SJCRH30 (cell line): Measurements from ENCODE around the gene OGDH. TPM values are rescaled to one million over a fixed set of nuclear protein-coding genes. Genes with fewer than 3 reads are reported as not detected.
A peak's percentile ranks its signal among the peaks of the same experiment; 100 is the strongest.
"Not testable (repeated sequence)": the region's sequence is repeated elsewhere in the genome, so short reads cannot be mapped to it uniquely, and the experiment has no call there.

Experiments
- DNase-seq, 2 experiments: peaks; one replicate each; pipeline ENCODE4 v3.0.0-alpha.2; 2015 to 2020
- H3K27ac ChIP-seq: fragments of 250-450 bp; sonication (Bioruptor Pico); 2 replicates; pipeline ENCODE4 v1.5.1; 2020; ENCODE audit warnings: mild to moderate bottlenecking, moderate library complexity
- H3K27me3 ChIP-seq: fragments of 250-450 bp; sonication (Bioruptor Pico); 2 replicates; pipeline ENCODE4 v1.5.1; 2020; ENCODE audit warnings: mild to moderate bottlenecking, moderate library complexity
- H3K36me3 ChIP-seq: fragments of 250-450 bp; sonication (Bioruptor Pico); 2 replicates; pipeline ENCODE4 v1.5.1; 2020; ENCODE audit warnings: mild to moderate bottlenecking, moderate library complexity
- H3K4me1 ChIP-seq: fragments of 250-450 bp; sonication (Bioruptor Pico); 2 replicates; pipeline ENCODE4 v1.5.1; 2020; ENCODE audit warnings: mild to moderate bottlenecking, moderate library complexity
- H3K4me3 ChIP-seq: fragments of 250-450 bp; sonication (Bioruptor Pico); 2 replicates; pipeline ENCODE4 v1.5.1; 2020; ENCODE audit warnings: mild to moderate bottlenecking, moderate library complexity
- H3K9me3 ChIP-seq: fragments of 250-450 bp; sonication (Bioruptor Pico); replicated peaks from 2 replicates; pipeline ENCODE4 v1.5.1; 2020; ENCODE audit warnings: mild to moderate bottlenecking, moderate library complexity
- total RNA-seq: library from RNA; depleted of rRNA; stranded (reverse); fragments of >200 nt; shearing (Covaris generic); gene quantifications from 2 replicates; pipeline ENCODE4 v1.2.3, GENCODE V29; 2014

Gene OGDH
- total RNA-seq, 1 experiment from 2014 or later, result 37.8 TPM

DNA sequence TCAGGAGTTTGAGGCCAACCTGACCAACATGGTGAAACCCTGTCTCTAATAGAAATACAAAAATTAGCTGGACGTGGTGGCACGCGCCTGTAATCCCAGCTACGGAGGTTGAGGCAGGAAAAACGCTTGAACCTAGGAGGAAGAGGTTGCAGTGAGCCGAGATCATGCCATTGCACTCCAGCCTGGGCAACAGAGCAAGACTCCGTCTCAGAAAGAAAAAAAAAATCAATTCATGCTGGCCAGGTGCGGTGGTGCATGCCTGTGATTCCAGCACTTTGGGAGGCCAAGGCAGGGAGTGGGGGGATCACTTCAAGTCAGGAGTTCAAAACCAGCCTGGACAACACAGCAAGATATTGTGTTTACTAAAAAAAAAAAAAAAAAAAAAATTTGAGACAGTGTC is 9.2 kb upstream of the OGDH start:
- H3K27me3 ChIP-seq, H3K36me3 ChIP-seq, H3K27ac ChIP-seq, DNase-seq, H3K4me1 ChIP-seq, H3K9me3 ChIP-seq, H3K4me3 ChIP-seq: not testable (repeated sequence)

GRCh38 chr7:44599222-44599621 is 7.2 kb upstream of the OGDH start:
- H3K4me1 ChIP-seq, result no peaks in the 10 kb centered on the region
- no peak overlapping the region for H3K4me3 ChIP-seq
- no peaks in the 10 kb centered on the region for H3K27me3 ChIP-seq
- H3K9me3 ChIP-seq, result no peaks in the 10 kb centered on the region
- DNase-seq, result no peak
- no peak overlapping the region for H3K27ac ChIP-seq
- H3K36me3 ChIP-seq, result no peaks in the 10 kb centered on the region

- Histone ChIP-seq H3K27me3 (no peaks in the 10 kb centered on the region), H3K4me1 (peaks cover 3% of the 10 kb centered on the region), H3K4me3 (no peak overlapping the region), H3K36me3 (no peaks in the 10 kb centered on the region), H3K9me3 (no peaks in the 10 kb centered on the region), H3K27ac (no peak overlapping the region)
- no peak for DNase-seq
Measured at GRCh38 chr7:44602576-44602910, 3.9 kb upstream of the OGDH start.

DNA sequence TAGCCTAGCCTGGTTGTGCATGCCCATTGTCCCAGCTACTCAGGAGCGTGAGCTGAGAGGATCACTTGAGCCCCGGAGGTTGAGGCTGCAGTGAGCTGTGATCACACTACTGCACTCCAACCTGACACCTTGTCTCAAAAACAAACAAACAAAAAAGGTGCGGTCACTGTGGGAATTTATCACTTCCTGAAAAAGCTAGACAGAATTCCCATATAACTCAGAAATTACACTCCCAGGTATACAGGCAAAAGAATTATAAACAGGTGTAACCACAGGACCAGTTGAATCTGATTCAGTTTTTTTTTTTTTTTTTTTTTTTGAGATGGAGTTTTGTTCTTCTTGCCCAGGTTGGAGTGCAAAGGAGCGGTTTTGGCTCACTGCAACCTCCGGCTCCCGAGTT is 3.2 kb upstream of the OGDH start:
- Histone ChIP-seq H3K27ac (no peak overlapping the region), H3K27me3 (no peaks in the 10 kb centered on the region), H3K36me3 (0 out of 2 replicates have a peak, but pooled peaks cover 3% of the 10 kb centered on the region), H3K9me3 (no peaks in the 10 kb centered on the region), H3K4me1 (peaks cover 8% of the 10 kb centered on the region), H3K4me3 (no peak overlapping the region)
- DNase-seq, result no peak

DNA sequence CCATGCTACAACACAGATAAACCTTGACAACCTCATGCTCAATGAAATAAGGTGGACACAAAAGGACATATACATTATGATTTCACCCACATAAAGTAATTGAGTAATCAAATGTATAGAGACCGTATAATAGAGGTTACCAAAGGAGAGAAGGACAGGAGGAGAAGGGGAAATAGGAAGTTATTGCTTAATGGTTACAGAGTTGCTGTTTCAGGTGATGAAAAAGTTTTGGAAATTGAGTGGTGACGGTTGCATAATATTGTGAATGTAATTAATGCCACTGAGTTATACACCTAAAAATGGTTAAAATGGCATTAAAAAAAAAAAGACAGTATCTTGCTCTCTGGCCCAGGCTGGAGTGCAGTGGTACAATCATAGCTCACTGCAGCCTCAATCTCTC is 1.5 kb upstream of the OGDH start:
- Histone ChIP-seq H3K4me1 (peaks cover 12% of the 10 kb centered on the region), H3K27me3 (no peaks in the 10 kb centered on the region), H3K27ac (no peak overlapping the region), H3K36me3 (0 out of 2 replicates have a peak, but pooled peaks cover 3% of the 10 kb centered on the region), H3K9me3 (no peaks in the 10 kb centered on the region), H3K4me3 (no peak overlapping the region)
- DNase-seq, result no peak

- Histone ChIP-seq H3K36me3 (0 out of 2 replicates have a peak, but pooled peaks cover 3% of the 10 kb centered on the region), H3K27me3 (no peaks in the 10 kb centered on the region), H3K27ac (peak overlapping the region; percentile 65), H3K9me3 (no peaks in the 10 kb centered on the region), H3K4me3 (peak overlapping the region; percentile 87), H3K4me1 (peaks cover 12% of the 10 kb centered on the region)
- DNase-seq, result no peak
Measured at GRCh38 chr7:44607141-44608068, 978 bp downstream of the OGDH start.

- H3K27ac ChIP-seq, result no peak overlapping the region
- H3K9me3 ChIP-seq, result no peaks in the 10 kb centered on the region
- peaks cover 12% of the 10 kb centered on the region for H3K4me1 ChIP-seq
- no peak overlapping the region for H3K4me3 ChIP-seq
- DNase-seq, result peak in 1 of 2 experiments; percentile 27
- no peaks in the 10 kb centered on the region for H3K27me3 ChIP-seq
- H3K36me3 ChIP-seq, result 0 out of 2 replicates have a peak, but pooled peaks cover 3% of the 10 kb centered on the region
Measured at GRCh38 chr7:44608916-44609648, 2.7 kb downstream of the OGDH start.

GRCh38 chr7:44609829-44610228 is 3.4 kb downstream of the OGDH start:
- H3K27ac ChIP-seq, result no peak overlapping the region

GRCh38 chr7:44615149-44615611 is 8.8 kb downstream of the OGDH start:
- Histone ChIP-seq H3K4me1 (no peaks in the 10 kb centered on the region), H3K27ac (no peak overlapping the region), H3K4me3 (no peak overlapping the region), H3K36me3 (peaks cover 2% of the 10 kb centered on the region), H3K9me3 (no peaks in the 10 kb centered on the region), H3K27me3 (no peaks in the 10 kb centered on the region)
- no peak for DNase-seq

More at GRCh38 chr7:44609829-44610228, 3.4 kb downstream of the OGDH start:
- Histone ChIP-seq H3K27me3 (no peaks in the 10 kb centered on the region), H3K4me3 (no peak overlapping the region), H3K4me1 (peaks cover 12% of the 10 kb centered on the region), H3K36me3 (peaks cover 5% of the 10 kb centered on the region; the same call in 1 of the 2 replicates), H3K9me3 (no peaks in the 10 kb centered on the region)
- no peak for DNase-seq

DNA sequence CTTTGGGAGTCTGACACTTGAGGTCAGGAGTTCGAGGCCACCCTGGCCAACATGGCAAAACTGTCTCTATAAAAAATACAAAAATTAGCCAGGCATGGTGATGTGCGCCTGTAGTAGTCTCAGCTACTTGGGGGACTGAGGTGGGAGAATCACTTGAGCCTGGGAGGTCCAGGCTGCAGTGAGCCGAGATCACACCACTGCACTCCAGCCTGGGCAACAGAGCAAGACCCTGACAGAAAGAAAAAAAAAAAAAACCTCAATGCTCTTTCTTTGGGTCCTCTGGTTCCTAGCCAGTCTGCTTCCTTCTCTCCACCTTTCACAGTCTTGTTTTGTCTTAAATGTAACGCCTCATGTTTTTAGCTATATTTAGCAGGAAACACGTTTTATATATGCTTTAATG is 9.4 kb downstream of the OGDH start:
- peaks cover 2% of the 10 kb centered on the region for H3K36me3 ChIP-seq

GRCh38 chr7:44616545-44616944 is 10.1 kb downstream of the OGDH start:
- no peak overlapping the region for H3K4me3 ChIP-seq
- H3K27ac ChIP-seq, result no peak overlapping the region
- no peaks in the 10 kb centered on the region for H3K4me1 ChIP-seq
- H3K9me3 ChIP-seq, result no peaks in the 10 kb centered on the region
- DNase-seq, result no peak
- no peaks in the 10 kb centered on the region for H3K27me3 ChIP-seq
- H3K36me3 ChIP-seq, result peaks cover 2% of the 10 kb centered on the region

More for the DNA sequence above, 9.4 kb downstream of the OGDH start:
- DNase-seq, result no peak
- H3K4me3 ChIP-seq, result no peak overlapping the region
- no peaks in the 10 kb centered on the region for H3K9me3 ChIP-seq
- H3K27me3 ChIP-seq, result no peaks in the 10 kb centered on the region
- no peak overlapping the region for H3K27ac ChIP-seq
- H3K4me1 ChIP-seq, result no peaks in the 10 kb centered on the region

DNA sequence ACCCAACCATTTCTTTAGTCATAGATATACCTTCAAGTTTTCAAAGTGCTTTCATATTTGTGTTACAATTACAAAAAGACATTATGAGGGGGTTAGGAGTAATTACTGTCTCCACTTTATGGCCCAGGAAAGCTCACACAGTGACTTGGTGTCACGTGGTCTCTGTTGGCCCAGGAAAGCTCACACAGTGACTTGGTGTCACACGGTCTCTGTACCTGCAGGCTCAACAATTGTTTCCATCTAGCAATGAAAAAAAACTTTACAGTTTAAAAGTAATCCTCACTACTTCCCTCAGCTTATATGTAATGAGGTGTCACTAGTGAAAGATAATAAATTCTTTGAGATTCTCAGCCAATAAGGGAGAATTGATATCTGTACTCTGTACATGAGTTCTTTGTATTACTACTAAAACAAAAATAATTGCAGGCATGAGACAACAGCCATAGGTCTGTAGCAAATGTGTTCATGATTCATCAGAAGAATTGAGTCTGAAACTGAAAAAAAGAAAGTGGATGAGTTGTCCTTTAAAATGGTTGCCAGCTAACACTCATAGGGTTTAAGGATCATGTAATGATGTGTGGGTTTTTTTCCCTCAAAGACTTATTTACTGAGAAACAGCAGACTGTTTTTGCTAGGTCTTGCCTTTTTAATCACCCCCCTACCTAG is 10.9 kb downstream of the OGDH start:
- no peak overlapping the region for H3K27ac ChIP-seq
- H3K9me3 ChIP-seq, result no peaks in the 10 kb centered on the region
- no peaks in the 10 kb centered on the region for H3K27me3 ChIP-seq
- peaks cover under 1% of the 10 kb centered on the region; the same call in 1 of the 2 replicates for H3K4me1 ChIP-seq
- no peak for DNase-seq
- H3K36me3 ChIP-seq, result peaks cover 2% of the 10 kb centered on the region
- no peak overlapping the region for H3K4me3 ChIP-seq

- H3K36me3 ChIP-seq, result peaks cover 2% of the 10 kb centered on the region
- no peak overlapping the region for H3K4me3 ChIP-seq
- no peak for DNase-seq
- no peaks in the 10 kb centered on the region for H3K9me3 ChIP-seq
- H3K27ac ChIP-seq, result no peak overlapping the region
- H3K4me1 ChIP-seq, result peaks cover 4% of the 10 kb centered on the region; the same call in 1 of the 2 replicates
- H3K27me3 ChIP-seq, result no peaks in the 10 kb centered on the region
Measured at GRCh38 chr7:44618045-44618444, 11.6 kb downstream of the OGDH start.

DNA sequence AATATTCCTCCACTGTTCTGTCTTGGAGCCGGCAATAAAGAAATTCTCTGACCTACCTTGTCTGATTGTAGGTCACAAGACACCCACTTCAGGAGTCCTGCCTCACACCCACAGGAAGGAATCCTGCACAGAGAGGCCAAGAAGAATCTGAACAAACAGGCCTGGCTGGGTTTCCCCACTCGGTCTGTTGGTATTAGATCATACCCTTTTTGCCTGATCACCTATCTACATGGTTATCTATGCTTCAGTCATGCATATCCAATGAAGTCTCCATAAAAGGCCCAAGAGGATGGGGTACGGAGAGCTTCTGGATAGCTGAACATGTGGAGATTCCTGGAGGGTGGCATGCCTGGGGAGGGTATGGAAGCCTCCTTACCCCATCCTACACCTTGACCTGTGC is 12.3 kb downstream of the OGDH start:
- no peak for DNase-seq
- no peak overlapping the region for H3K4me3 ChIP-seq
- H3K36me3 ChIP-seq, result peaks cover 2% of the 10 kb centered on the region
- H3K9me3 ChIP-seq, result no peaks in the 10 kb centered on the region
- no peaks in the 10 kb centered on the region for H3K27me3 ChIP-seq
- H3K4me1 ChIP-seq, result peaks cover 4% of the 10 kb centered on the region; the same call in 1 of the 2 replicates
- no peak overlapping the region for H3K27ac ChIP-seq
